GM12875 (cell line): ENCODE measurements around the gene CHRNA9.

Source experiments
- H3K4me3 ChIP-seq: one replicate; pipeline ENCODE4 v1.5.1; 2011; ENCODE audit warnings: low read depth, low read length, control low read depth
- CTCF ChIP-seq: IDR thresholded peaks from 2 replicates; pipeline ENCODE4 v1.5.1; 2011; ENCODE audit warnings: low read depth, mild to moderate bottlenecking, control low read depth, inconsistent platforms, low read length, moderate library complexity, borderline replicate concordance; ENCODE audit not compliant: insufficient read depth

Gene CHRNA9

DNA sequence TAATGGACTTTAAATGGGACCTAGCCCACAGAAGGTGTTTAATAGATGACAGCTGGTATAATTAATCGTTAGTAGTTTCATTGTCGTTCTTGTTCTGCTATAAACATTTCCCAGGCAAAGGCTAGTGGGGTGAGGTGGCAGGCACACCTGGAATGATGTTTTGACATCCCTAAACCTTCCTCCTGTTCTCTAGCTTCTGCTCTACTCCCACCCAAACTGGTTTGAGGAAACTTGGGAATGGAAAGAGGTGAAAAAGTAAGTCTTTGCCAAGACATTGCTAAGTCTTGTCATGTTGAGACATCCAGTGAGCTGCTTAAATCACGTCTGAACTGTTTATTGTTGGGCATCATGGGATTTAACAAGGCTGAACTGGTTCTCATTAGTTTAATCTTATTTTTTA is 37.5 kb downstream of the CHRNA9 start:
- no peak overlapping the region for H3K4me3 ChIP-seq
- TF ChIP-seq CTCF, result no peak

- no peak for TF ChIP-seq CTCF
- H3K4me3 ChIP-seq, result no peak overlapping the region
Observed at GRCh38 chr4:40373636-40374035, 38.5 kb downstream of the CHRNA9 start.

DNA sequence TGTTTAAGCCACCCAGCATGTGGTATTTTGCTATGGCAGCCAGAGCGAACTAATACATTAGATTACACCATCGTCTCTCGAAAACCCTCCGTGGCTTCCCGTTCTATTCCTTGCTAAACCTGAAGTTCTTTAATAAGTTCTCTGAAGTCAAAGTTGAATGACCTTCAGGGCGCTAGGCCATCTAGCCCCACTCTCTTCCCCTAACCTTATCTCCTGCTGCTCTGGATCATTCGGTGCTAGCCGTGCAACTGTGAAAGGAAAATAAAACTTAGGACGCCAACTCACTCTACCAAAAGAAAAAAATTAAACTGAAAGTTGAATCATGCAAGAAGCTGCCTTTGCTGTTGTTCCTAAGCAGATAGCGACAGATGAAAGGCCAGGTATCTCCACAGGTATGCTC is 40.0 kb downstream of the CHRNA9 start:
- H3K4me3 ChIP-seq, result no peak overlapping the region
- no peak for TF ChIP-seq CTCF

GRCh38 chr4:40375620-40376019 is 40.5 kb downstream of the CHRNA9 start:
- no peak for TF ChIP-seq CTCF
- no peak overlapping the region for H3K4me3 ChIP-seq

GRCh38 chr4:40377512-40378365 is 42.6 kb downstream of the CHRNA9 start:
- H3K4me3 ChIP-seq, result no peak overlapping the region
- no peak for TF ChIP-seq CTCF

GRCh38 chr4:40378619-40379018 is 43.5 kb downstream of the CHRNA9 start:
- H3K4me3 ChIP-seq, result no peak overlapping the region
- no peak for TF ChIP-seq CTCF

DNA sequence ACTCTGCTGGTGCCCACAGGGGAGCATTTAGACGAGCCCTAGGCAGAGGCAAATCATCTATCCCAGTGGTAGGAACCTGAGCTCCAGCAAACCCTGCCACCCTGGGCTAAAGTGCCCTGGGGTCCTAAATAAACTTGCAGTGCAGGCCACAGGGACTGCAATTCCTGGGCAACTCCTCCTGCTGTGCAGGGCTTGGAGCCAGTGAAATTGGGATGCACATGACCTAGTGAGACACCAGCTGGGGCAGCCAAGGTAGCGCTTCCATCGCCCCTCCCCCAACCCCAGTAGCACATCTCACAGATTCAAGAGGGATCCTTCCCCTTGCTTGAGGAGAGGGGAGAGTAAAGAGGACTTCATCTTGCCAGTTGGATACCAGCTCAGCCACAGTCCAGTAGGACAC is 44.1 kb downstream of the CHRNA9 start:
- no peak overlapping the region for H3K4me3 ChIP-seq
- TF ChIP-seq CTCF, result no peak
